Psoas muscle (tissue), 8 donors: Measurements from ENCODE around the gene MDN1. TPM values are rescaled to one million over a fixed set of nuclear protein-coding genes. Genes with fewer than 3 reads are reported as not detected.

Experiments
- ATAC-seq, 4 donors: fragments of 200-7000 bp; cut with Tn5 transposase; one replicate each; pipeline ENCODE4 v1.9.1; 2020; ENCODE audit warnings: moderate library complexity in 3 of 4, mild to moderate bottlenecking in 2 of 4
- DNase-seq, 2 donors: peaks; one replicate each; pipeline ENCODE4 v3.0.0-alpha.2; 2020
- H3K27ac ChIP-seq: fragments of 200-600 bp; one replicate; pipeline ENCODE4 v1.8.0; 2022
- H3K27me3 ChIP-seq, 3 donors: fragments of 200-600 bp in 1 of 3; one replicate each; pipeline versions ENCODE4 v1.6.1 to v1.8.0; 2013 to 2022; ENCODE audit warnings: low read length in 2 of 3, mild to moderate bottlenecking in 2 of 3, moderate library complexity in 1 of 3; ENCODE audit not compliant: insufficient read depth in 3 of 3
- H3K36me3 ChIP-seq, 2 donors: fragments of 200-600 bp in 1 of 2; one replicate each; pipeline versions ENCODE4 v1.6.1 to v1.8.0; 2013 to 2022; ENCODE audit warnings: low read depth in 1 of 2, mild to moderate bottlenecking in 1 of 2, moderate library complexity in 1 of 2; ENCODE audit not compliant: insufficient read depth in 1 of 2
- H3K4me1 ChIP-seq: fragments of 200-600 bp; one replicate; pipeline ENCODE4 v1.8.0; 2022
- H3K4me3 ChIP-seq: fragments of 200-600 bp; one replicate; pipeline ENCODE4 v1.8.0; 2022; ENCODE audit warnings: mild to moderate bottlenecking
- H3K9me3 ChIP-seq: fragments of 200-600 bp; one replicate; pipeline ENCODE4 v1.8.0; 2022
- CTCF ChIP-seq: fragments of 200-600 bp; IDR thresholded peaks from one replicate; pipeline ENCODE4 v1.8.0; 2022; ENCODE audit warnings: antibody characterized with exemption
- whole genome bisulfite sequencing, 3 donors: extraction: QIAGEN DNeasy Blood & Tissue Kit; methylation state at CpG; one replicate each; pipeline versions ENCODE4 v1.1.6 to v1.1.7; 2013; 5-methylcytosine and 5-hydroxymethylcytosine counted together
- intact Hi-C, 2 donors: fragments of 100-400 bp; cut with DNase I; formaldehyde crosslinking; loops; one replicate each; pipeline versions ENCODE4 v1.11.0 to v1.14.2; 2022
- polyA plus RNA-seq, 3 donors: library from polyadenylated mRNA; stranded (reverse); fragments of 200-250 nt; gene quantifications; one replicate each; pipeline ENCODE4 v1.2.3, GENCODE V29; 2013
- total RNA-seq, 4 donors: library from RNA; stranded (reverse); fragmentation: NEBNext Ultra II Directional in 2 of 4; extraction: Animal tissue kit (Norgen Biotek cat#: 25700) in 2 of 4; gene quantifications; one replicate each; pipeline versions ENCODE4 v1.2.1 to v1.2.4, GENCODE V29; 2021 to 2023
- donor health status: healthy with polysubstance abuse.
- donor health status: DM: no; HTN: no; CAD: no; lungs with moderate emphysema.
- donor health status: Bipolar disorder and iron deficiency.
- donor health status: healthy.
- donor health status: DM: yes; HTN: yes; CAD: no.
- donor health status: DM: no; HTN: no; CAD: no.
- donor health status: DM: no; HTN: no; CAD: no.
- donor health status: DM: yes; HTN: yes; CAD: no.

Gene MDN1
- total and polyA plus RNA-seq, 7 donors: 7.5 to 27.2 (median 14.6) TPM

DNA sequence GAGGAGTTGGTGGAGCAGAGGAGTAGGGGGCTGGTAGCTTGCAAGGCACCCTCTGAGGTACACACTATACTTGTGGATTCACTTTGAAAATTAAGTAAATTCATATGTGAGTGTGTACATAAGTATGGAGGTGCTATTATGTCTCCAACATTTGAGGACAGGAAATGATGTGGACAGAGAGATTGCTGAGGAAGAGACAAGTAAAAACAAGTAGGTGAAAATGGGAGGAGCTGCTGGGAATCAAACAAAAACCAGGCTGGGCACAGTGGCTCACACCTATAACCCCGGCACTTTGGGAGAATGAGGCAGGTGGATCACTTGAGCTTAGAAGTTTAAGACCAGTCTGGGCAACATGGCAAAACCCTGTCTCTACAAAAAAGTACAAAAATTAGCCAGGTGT, 111.8 kb downstream of the MDN1 start:
- H3K9me3 ChIP-seq: no peaks in the 10 kb centered on the region
- 96 to 100% (median 98%) methylated on average over 1 of the region's 1 CpG for whole genome bisulfite sequencing, 3 donors
- intact Hi-C loops: loop anchor here in 1 of 2 donors (5.0 kb wide), 1 partner anchor 40 kb away; no protein-coding TSS in a partner anchor
- no peak for TF ChIP-seq CTCF
- no peak overlapping the region for H3K4me3 ChIP-seq
- H3K27ac ChIP-seq: no peak overlapping the region
- DNase-seq (no peak), ATAC-seq (no peak)
- H3K4me1 ChIP-seq: no peaks in the 10 kb centered on the region
- H3K27me3 ChIP-seq: no peaks in the 10 kb centered on the region
- H3K36me3 ChIP-seq: peaks cover 14 to 100% of the 10 kb centered on the region in 2 donors

DNA sequence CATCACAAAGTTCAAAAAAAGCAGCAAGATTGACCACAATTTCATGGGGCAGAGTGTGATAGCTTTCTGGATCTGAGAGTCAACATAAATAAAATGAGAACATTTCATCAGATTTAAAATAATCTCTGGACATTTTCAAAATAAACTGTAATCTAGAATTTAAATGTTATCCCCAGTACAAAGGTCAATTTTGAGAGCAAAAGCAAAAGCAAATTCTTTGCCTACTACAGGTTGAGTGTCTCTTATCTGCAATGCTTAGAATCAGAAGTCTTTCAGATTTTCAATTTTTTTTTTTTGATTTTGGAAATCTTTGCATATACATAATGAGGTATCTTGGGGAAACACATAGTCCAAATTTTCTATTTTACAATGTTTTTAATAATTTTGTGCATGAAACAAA, 113.5 kb downstream of the MDN1 start:
- H3K36me3 ChIP-seq: peaks cover 14 to 99% of the 10 kb centered on the region in 2 donors
- intact Hi-C loops: loop anchor here in 1 of 2 donors (5.0 kb wide), 1 partner anchor 41 kb away; no protein-coding TSS in a partner anchor

DNA sequence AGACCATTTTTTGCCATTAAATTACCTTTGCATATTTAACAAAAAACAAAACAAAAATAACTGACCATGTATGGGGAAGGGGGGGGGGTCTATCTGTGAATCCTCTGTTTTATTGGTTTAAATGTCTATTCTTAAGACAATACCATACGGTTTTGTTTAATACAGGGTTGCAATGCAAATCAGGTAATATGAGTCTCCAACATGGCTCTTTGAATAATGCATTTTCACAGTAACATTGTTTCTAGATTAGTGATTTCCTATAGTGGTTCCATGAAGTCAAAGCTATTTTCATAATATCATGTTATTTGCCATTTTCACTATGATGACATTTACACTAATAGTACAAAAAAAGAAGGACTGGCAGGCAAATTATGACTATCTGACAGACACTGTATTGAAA, 116.3 kb downstream of the MDN1 start:
- no peak overlapping the region for H3K4me3 ChIP-seq
- no peak for DNase-seq
- H3K27ac ChIP-seq: no peak overlapping the region
- intact Hi-C loops: no loop called here
- H3K27me3 ChIP-seq: no peaks in the 10 kb centered on the region
- WGBS, 3 donors: 94 to 97% (median 95%) methylated on average over 1 of the region's 1 CpG
- ATAC-seq: no peak
- H3K36me3 ChIP-seq: peaks cover 6 to 99% of the 10 kb centered on the region in 2 donors
- TF ChIP-seq CTCF: no peak
- H3K4me1 ChIP-seq: no peaks in the 10 kb centered on the region
- no peaks in the 10 kb centered on the region for H3K9me3 ChIP-seq

More for the DNA sequence above, 113.5 kb downstream of the MDN1 start:
- TF ChIP-seq CTCF: no peak
- Histone ChIP-seq H3K27ac (no peak overlapping the region), H3K9me3 (no peaks in the 10 kb centered on the region), H3K4me3 (no peak overlapping the region), H3K27me3 (no peaks in the 10 kb centered on the region), H3K4me1 (no peaks in the 10 kb centered on the region)
- ATAC-seq: no peak
- DNase-seq: no peak

DNA sequence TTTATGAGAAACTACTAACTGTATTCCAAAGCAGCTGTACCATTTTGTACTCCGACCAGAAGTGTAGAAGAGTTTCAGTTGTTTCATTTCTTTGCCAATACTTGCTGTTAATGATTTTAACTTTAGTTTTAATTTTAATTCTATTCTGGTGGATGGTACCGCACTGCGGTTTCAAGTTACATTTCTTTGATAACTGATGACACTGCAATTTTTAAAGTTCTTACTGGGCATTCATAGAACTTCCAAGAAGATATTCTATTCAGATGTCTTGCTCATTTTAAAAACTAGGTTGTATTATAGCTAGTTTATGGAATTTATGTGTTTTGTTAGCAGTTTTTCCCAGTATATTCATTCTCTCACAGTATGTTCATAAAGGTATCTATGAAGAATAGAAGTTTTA, 117.2 kb downstream of the MDN1 start:
- H3K4me1 ChIP-seq: no peaks in the 10 kb centered on the region
- no peaks in the 10 kb centered on the region for H3K27me3 ChIP-seq
- H3K27ac ChIP-seq: no peak overlapping the region
- DNase-seq: no peak
- no peak overlapping the region for H3K4me3 ChIP-seq
- peaks cover under 1 to 99% of the 10 kb centered on the region in 2 donors for H3K36me3 ChIP-seq
- WGBS, 3 donors: 84 to 91% (median 86%) methylated on average over 3 of the region's 3 CpGs
- H3K9me3 ChIP-seq: no peaks in the 10 kb centered on the region
- intact Hi-C loops: no loop called here
- ATAC-seq: no peak
- TF ChIP-seq CTCF: no peak

DNA sequence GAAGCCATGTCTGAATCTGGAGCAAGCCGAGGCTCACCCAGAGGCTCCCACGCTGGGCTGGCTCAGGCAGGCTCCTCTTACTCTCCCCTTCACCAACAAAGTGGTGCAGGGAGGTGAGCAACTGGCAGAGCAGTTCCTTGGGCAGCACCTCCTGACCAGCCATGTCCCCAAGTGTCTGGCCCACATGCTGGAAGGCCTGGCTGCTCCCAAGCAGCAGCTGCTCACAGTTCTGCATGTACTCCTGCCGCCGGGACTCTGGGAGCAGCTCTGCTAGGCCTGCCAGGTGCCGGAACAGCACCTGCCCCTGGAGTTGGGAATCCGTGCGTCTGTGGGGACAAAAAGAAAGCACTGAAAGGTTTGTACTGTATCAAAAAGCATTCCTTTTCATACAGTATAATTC, 123.9 kb downstream of the MDN1 start:
- intact Hi-C loops: no loop called here
- TF ChIP-seq CTCF: no peak
- H3K4me1 ChIP-seq: no peaks in the 10 kb centered on the region
- no peaks in the 10 kb centered on the region for H3K9me3 ChIP-seq
- DNase-seq (no peak), ATAC-seq (no peak)
- WGBS, 3 donors: 64 to 91% (median 89%) methylated on average over 6 to 7 of the region's 7 CpGs
- peaks cover 2 to 98% of the 10 kb centered on the region in 2 donors for H3K36me3 ChIP-seq
- H3K4me3 ChIP-seq: no peak overlapping the region
- H3K27ac ChIP-seq: no peak overlapping the region
- no peaks in the 10 kb centered on the region for H3K27me3 ChIP-seq
